Measurements from ENCODE around the gene TRPT1.

TRPT1 gene

DNA sequence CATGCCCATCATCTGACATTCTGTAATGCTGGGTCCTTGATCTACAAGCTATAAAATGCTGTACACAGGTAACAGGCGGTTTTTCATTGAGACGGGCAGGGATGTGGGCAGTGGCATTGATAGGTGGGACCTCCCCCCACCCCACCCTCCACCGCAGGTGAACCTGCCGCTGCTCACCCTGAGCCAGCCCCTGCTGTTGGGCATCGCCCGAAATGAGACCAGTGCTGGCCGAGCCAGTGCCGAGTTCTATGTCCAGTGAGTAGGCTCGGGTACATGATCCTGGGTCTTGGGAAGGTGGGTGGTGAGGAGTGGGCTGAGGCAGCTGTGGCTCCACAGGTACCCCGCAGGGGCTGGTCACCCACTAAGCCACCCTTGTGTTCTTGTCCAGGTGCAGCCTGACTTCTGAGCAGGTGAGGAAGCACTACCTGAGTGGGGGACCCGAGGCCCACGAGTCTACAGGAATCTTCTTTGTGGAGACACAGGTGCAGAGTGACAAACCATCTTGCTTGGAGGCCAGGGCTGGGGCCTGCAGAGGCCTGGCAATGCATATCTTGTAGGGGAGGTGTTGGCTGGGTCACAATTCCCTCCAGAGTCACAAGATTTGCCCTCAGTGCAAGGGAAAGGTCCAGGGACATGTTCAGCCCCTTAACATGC lies 3.2 kb upstream of the TRPT1 start:
- no peak for FAIRE-seq

DNA sequence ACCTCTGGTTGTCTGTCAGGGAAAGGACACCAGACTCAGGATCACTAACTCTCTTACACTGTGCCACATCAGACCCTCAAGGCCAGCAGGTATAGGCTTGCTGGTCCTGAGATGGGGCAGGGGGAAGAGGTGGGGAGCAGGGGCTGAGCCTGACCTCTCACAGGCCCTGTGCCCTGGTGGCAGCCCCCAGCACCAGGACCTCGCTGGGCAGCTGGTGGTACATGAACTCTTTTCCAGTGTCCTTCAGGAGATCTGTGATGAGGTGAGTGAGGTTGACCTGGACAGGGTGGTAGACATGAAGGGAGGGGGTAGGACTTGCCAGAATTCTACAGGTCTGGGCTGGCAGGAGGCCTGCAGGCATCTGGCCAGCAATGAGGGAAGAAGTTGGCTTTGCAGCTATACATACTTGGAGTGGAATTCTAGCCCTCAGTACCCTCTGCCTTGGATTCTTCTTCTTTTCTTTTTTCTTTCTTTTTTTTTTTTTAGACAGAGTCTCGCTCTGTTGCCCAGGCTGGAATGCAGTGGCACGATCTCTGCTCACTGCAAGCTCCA lies 1.5 kb upstream of the TRPT1 start:
- no peak for FAIRE-seq

DNA sequence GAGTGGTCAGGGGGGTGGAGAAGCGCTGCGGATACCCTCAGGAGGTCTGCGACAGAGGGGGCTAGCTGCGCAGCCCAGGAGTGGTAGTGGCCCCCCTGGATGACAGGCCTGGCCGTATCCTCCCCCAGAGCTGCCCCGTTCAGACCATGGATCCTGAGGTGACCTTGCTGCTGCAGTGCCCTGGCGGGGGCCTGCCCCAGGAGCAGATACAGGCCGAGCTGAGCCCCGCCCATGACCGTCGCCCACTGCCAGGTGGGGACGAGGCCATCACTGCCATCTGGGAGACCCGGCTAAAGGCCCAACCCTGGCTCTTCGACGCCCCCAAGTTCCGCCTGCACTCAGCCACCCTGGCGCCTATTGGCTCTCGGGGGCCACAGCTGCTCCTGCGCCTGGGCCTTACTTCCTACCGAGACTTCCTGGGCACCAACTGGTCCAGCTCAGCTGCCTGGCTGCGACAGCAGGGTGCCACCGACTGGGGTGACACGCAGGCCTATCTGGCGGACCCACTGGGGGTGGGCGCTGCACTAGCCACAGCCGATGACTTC lies 593 bp upstream of the TRPT1 start:
- FAIRE-seq, result no peak

DNA sequence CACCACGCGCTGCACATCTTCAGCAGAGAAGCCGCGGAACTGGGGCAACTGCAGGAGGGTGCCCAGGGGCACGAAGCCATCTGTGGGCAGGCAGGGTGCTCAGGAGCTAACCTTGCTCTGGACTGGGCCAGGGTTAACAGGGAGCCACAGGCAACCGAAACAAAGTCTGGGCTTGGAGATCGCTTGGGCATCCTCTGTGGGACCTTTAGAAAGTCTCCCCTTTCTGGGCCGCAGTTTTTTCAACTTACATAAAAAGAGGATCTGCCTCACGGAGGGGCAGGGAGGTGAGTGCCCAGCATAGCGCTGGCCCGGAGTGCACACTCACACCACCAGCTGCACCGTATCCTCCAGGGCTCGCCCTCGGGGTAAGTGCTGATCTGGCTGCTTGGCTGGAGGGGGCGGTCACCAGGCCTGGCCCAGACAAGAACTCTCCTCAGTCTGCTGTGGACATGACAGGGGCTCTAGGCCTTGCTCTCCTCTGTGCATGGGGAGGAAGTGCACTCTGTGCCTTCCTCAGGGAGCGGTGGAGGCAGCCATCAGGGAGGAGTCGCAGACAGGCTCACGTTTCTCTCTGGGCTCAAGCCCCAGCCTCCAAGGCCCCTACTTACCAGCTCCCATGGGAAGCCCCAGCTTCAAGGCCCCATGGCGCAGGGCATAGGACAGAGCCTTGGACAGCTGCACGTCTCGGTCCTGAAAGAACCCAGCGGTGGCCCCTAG lies 937 bp downstream of the TRPT1 start:
- FAIRE-seq, result no peak

DNA sequence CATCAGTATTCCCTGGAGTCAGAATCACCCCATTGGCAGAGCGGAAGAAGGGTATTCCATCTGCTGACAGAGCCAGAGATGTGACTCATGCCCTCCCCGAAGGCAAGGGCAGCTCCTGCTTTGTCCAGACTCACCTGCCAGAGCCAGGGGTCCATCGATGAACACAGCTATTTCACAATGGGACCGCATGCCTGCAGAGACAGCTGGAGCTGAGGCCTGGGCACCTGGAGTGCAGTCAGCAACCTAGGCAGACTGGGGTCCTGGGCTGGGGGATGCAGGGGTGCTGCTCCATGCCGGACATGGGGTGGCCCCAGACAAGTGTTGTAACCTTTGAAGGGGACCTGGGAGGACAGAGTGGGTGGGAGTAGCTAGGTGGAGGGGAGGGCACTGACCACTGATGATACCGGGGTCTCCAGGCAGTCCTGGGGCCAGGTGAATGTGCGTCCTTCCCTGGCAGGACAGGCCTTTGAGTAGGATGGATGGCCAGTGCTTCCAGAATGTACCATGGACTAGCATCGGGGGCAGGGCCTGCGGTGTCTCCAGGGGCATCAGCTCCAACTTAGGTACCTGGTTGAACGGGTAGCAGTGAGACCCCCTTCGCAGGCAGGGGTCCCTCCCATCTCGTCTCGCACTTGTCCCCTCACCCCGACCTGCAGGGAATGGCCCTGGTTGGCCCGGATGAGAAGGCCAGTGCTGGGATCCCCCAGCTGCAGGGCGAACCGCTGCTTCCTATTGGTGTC lies 1.7 kb downstream of the TRPT1 start:
- FAIRE-seq, result no peak

DNA sequence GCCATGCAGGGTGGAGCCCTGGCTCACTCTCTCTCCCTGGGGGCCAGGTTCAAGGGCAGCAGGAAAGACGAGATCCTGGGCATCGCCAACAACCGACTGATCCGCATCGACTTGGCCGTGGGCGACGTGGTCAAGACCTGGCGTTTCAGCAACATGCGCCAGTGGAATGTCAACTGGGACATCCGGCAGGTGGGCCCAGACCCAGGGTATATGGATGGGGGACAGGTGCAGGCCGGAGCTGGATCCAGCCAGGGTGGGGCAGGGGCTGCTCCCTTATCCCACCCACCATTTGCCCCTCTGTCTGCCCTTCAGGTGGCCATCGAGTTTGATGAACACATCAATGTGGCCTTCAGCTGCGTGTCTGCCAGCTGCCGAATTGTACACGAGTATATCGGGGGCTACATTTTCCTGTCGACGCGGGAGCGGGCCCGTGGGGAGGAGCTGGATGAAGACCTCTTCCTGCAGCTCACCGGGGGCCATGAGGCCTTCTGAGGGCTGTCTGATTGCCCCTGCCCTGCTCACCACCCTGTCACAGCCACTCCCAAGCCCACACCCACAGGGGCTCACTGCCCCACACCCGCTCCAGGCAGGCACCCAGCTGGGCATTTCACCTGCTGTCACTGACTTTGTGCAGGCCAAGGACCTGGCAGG lies 2.9 kb downstream of the TRPT1 start:
- no peak for FAIRE-seq

DNA sequence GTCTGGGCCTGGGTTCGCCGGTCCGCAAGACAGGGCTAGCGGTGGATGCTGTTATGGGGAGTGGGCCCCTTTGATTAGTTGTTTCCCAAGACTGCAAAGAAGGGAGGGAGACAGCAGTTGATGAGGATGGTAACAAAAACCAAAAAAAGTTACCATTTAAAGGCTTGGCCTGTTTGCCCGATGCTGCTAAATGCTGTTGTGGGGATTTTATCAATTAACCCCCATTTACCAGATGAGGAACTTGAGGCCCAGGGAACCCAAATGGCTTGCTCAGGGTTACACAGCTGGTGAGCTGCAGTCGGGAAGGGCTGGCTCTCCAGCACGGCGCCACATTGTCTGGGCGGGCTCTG lies 3.4 kb downstream of the TRPT1 start:
- no peak for FAIRE-seq

DNA sequence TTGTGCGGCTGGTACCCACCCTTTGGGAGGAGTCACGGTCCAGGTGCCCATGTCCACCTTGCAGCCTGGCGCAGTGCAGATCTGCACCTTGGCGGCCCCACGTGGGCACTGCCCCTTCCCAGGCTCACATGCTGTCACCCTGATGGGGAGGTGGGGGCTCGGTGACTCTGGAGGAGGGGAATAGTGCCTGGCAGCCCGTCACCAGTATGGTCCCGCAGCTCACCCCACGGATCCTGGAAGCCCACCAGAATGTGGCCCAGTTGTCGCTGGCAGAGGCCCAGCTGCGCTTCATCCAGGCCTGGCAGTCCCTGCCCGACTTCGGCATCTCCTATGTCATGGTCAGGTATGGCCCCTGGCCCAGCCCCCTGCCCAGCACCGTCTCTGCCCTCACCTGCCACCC lies 5.2 kb downstream of the TRPT1 start:
- no peak for FAIRE-seq

DNA sequence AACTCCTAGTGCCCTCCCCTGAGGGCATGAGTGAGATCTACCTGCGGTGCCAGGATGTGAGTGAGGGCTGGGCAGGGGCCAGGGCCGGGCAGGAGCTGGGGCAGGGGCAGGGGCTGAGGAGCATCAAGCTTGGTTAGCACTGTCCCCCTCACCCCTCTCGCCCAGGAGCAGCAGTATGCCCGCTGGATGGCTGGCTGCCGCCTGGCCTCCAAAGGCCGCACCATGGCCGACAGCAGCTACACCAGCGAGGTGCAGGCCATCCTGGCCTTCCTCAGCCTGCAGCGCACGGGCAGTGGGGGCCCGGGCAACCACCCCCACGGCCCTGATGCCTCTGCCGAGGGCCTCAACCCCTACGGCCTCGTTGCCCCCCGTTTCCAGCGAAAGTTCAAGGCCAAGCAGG lies 5.7 kb downstream of the TRPT1 start:
- no peak for FAIRE-seq

DNA sequence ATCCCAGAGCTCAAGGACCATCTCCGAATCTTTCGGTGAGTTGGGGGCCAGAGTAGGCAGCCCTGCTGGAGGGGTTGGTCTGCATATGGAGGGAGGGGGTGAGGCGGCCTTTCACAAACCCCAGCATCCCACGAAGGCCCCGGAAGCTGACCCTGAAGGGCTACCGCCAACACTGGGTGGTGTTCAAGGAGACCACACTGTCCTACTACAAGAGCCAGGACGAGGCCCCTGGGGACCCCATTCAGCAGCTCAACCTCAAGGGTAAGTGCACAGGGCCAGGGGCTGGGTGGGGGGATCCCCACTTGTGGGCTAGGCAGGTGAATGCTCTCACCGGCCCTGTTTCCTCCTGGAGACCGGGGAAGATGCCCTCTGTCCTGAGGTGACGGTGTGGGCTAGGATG lies 6.2 kb downstream of the TRPT1 start:
- no peak for FAIRE-seq

DNA sequence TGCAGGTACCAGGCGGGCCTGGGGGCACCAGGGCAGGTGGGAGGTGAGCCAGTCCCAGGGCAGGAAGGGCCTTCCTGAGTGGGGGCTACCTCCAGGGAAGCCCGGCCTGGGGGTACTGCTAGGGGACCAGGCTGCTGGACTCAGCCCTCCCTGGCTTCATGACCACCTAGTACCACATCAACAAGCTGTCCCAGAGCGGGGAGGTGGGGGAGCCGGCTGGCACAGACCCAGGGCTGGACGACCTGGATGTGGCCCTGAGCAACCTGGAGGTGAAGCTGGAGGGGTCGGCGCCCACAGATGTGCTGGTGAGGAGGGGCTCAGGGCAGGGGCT lies 6.7 kb downstream of the TRPT1 start:
- no peak for FAIRE-seq

DNA sequence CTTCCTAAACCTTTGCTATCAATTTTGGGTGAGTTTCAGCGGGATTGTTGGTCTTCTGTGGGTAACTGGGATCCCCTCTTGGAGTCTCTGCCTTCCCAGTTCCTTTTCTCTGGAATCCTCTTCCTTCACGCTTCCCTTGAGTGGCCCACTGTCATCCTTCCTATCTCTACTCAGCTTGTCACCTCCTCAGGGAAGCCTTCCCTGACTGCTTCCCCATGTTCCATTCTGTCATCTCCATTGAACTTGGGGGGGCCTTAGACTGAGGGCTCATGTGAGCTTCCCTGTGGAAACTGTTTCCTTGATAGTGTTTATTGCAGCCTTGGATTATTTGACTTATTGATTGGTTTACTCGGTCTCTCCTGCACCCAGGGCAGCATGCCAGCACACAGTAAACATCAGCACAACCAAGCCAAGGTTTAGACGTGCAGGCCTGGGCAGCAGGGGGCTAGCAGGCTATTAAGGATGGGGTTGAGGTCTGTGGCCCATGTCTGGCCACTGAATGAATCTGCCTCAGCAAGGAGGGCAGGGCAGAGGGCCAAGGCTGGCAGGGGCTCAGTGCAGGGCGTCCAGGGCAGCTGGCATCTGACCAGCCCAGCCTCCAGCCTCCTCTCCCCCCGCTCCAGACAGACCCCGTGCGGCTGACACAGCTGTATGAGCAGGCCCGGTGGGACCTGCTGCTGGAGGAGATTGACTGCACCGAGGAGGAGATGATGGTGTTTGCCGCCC lies 7.2 kb downstream of the TRPT1 start:
- no peak for FAIRE-seq

DNA sequence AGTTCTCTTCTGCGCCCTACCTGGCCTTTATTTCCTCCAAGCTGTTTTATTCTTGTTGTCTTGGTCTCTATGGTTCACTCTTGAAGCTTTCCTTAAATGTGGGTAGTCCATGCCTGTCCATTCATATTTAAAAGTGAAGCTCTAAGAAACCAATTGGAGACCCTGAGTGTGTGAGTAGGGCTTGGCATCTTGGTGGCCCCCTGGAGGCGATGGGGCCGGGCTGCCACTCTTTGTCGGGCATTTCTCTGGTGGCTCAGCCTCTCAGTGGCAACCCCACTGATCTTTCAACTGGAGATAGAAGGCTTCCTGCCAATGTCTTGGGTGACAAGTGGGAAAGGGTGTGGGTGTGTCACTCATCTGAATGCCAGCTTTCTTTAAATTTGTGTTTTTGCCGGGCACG lies 9.1 kb downstream of the TRPT1 start:
- no peak for FAIRE-seq

DNA sequence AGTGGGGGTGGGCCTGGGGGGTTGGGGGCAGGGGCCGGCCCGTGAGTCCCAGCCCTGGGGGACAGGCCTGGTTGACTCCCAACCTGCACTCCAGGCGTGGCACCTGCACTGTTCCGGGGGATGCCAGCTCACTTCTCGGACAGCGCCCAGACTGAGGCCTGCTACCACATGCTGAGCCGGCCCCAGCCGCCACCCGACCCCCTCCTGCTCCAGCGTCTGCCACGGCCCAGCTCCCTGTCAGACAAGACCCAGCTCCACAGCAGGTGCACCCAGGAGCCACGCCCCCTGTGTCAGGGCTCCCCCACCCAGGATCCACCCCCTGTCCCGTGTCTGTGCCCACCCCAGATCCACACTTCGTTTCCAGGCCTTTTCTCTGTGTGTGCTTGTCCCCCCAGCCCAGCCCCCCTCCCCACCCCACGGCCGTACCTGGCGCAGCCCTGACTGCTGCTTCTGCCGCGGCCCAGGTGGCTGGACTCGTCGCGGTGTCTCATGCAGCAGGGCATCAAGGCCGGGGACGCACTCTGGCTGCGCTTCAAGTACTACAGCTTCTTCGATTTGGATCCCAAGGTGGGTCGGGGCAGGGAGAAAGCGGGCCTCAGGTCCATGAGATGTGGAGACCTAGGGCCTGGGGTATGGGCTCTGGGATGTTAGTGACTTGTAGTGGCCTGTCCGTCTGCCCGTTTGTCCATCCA lies 14.7 kb downstream of the TRPT1 start:
- no peak for FAIRE-seq

DNA sequence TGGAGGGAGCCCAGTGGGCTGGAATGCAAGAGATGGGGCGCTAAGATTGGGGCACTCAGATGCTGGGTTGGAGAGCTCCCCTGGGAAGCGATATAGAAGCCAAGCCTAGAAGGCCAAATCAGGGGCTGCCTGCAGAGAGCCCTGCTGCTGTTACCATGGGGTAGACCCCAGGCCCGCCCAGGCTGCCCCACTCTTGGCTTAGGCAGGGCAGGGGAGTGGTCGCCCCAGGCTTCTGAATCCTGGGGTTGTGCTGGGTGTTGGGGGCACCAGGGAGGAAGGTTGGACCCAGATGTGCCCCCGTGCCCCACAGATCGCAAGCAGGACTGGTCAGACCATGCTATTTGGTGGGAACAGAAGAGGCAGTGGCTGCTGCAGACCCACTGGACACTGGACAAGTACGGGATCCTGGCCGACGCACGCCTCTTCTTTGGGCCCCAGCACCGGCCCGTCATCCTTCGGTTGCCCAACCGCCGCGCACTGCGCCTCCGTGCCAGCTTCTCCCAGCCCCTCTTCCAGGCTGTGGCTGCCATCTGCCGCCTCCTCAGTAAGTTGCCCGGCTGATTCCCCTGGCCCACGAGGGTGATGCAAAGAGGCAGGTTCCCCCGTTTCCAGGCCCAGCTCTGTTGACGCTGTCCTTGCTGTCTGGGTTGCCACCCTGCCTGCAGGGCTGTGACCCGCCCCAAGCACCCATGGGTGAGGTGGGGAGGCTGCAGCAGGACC lies 15.5 kb downstream of the TRPT1 start:
- FAIRE-seq, result no peak

DNA sequence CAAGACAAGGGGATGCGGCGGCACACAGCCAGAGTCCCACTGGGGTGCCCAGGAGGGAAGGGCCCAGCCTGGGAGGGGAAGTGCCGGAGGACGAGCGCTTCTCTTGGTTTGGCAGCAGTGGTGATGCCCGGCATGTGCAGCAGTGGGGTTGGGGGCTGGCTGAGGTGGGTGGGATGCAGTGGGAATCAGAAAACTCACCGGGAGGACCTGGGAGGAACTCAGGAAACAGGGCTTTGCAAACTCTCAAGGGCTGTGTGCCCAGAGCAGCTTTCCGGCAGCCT lies 16.5 kb downstream of the TRPT1 start:
- FAIRE-seq, result no peak

DNA sequence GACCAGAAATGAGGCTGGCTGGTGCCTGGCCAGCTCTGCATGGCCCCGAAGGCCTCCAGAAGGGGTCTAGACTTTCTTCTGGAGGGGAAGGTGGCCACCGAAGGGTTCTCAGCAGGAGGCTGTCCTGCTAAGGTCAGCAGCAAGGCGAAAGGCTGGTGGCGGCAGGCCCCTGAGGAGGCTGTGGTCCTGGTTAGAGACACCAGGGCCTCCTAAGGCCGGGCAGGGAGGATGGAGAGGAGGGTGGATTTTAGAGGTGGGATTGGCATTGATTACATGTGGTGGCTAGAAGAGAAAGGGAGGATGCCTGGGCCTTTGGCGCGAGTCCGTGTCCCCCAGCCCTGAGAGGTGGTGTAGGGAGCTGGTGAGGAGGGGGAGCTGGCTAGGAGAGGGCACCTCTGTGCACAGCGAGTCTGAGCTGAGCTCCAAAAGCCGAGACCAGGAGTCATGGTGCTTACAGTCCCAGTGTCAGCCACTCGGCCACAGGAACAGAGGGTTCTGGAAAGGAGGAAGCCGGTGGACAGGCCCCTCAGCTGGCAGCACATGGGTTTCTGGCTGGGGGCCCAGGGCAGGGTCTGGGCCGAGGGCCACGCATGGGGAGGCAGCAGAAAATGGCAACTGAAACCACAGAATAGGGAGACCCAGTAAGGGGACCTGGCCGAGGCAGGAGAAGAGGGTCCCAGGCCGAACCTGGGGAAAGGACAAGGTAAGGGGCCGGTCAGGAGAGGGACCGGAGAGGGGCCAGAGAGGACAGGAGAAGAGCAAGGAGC lies 17.0 kb downstream of the TRPT1 start:
- no peak for FAIRE-seq

DNA sequence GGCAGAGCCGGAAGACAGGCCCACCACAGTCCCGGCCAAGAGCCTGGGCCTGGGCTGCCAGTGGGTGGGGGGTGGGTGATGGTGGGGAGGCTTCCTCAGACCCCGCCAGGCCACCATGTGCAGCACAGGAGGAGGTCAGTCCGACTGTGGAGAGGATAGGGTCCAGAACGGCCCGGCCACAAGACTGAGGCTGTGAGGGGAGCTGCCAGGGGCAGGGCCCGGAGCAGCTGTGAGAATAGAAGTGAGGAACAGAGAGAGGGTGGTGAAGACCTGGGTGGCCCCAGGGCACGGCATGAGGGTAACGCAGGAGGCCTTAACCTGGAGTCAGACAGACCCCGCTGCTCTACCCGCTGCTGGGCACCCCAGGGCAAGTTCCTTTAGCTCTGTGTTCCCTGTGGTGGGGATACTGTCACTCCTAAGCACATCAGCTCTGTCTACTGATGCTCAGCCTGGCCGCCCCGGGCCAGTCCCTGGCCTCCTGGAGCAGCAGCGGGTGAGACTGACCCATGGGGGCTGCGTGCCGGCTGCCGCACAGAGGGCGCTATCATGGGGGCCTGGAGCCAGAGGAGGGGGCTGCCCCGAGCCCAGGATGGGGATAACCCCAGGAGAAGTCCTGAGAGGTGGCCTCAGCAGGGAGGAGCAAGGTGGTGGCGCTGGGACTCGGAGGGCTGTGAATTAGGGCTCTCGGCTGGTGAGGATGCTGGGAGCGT lies 17.7 kb downstream of the TRPT1 start:
- no peak for FAIRE-seq

DNA sequence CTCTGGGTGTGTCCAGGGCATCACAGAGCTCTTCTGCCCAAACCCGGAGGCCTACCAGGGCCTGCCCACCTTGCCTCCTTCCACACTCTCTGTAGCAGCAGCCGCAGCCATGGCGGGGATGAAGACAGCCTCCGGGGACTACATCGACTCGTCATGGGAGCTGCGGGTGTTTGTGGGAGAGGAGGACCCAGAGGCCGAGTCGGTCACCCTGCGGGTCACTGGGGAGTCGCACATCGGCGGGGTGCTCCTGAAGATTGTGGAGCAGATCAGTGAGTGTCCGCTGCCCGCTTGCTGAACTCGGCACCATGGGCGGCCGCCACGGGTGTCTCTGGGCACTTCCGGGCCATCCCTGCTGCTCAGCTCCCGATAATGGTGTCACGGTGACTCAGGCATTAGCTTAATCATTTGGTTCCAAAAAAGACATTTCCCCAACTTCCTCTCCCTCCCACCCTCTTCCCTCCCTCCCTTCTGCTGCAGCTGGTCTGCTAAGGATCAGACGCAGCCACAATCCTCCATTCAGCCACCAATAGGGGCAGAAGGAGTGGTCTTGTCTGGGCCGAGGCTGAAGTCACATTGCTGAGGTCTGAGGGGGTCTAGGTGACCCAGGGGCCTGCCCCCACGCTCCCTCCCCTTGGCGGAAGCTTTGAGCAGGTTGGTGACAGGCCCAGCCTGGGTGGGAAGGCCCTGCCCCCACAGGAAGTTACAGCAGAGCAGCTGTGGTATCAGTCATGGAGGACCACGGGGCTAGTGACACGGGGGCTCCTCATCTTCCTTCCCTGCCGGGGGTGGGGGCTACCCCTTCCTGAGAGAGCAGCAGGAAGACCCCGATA lies 18.5 kb downstream of the TRPT1 start:
- FAIRE-seq, result no peak

Measured in TTC549 (cell line).